LNCAP (cell line): ENCODE measurements around the gene PADI2.

Experiments used
- TF ChIP-seq, protein P1 (sequence below): fragments of 450-650 bp; IDR thresholded peaks from 2 replicates; pipeline ENCODE4 v1.5.1; 2017; ENCODE audit warnings: mild to moderate bottlenecking

PADI2 gene

DNA sequence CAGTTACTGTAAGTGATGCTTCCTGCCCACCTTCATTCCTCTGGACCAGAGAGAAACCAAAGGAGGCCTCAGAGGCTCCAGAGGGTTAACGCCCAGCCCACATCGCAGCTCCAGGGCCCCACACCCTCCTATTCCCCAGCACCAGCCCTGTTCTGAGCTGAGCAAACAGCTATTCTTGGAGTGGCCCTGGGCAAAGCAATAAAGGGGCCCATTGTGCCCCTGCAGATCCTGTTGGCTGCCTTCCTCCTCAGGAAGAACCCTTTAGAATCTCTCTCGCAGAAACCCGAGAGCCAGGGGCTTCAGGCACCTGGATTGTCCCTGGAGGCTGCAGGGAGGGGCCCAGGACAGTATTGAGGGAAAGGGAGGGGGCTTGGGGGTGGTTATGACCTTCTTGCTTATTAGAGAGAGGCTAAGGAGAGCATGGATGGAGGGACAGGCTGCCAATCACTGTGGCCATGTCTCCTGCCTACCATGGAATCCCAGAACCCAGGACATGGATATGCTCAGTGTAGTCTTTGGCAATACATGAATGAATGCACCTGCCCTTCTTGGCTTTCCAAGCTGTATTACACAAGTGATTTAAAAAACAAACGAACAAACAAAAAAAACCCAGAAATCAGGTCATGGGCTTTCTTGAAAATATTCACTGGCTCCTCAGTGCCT is 9.2 kb downstream of the PADI2 start:
- TF ChIP-seq, protein P1, sequence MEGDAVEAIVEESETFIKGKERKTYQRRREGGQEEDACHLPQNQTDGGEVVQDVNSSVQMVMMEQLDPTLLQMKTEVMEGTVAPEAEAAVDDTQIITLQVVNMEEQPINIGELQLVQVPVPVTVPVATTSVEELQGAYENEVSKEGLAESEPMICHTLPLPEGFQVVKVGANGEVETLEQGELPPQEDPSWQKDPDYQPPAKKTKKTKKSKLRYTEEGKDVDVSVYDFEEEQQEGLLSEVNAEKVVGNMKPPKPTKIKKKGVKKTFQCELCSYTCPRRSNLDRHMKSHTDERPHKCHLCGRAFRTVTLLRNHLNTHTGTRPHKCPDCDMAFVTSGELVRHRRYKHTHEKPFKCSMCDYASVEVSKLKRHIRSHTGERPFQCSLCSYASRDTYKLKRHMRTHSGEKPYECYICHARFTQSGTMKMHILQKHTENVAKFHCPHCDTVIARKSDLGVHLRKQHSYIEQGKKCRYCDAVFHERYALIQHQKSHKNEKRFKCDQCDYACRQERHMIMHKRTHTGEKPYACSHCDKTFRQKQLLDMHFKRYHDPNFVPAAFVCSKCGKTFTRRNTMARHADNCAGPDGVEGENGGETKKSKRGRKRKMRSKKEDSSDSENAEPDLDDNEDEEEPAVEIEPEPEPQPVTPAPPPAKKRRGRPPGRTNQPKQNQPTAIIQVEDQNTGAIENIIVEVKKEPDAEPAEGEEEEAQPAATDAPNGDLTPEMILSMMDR = no peak

GRCh38 chr1:17108786-17109185 is 10.5 kb downstream of the PADI2 start:
- TF ChIP-seq, protein P1 = no peak

DNA sequence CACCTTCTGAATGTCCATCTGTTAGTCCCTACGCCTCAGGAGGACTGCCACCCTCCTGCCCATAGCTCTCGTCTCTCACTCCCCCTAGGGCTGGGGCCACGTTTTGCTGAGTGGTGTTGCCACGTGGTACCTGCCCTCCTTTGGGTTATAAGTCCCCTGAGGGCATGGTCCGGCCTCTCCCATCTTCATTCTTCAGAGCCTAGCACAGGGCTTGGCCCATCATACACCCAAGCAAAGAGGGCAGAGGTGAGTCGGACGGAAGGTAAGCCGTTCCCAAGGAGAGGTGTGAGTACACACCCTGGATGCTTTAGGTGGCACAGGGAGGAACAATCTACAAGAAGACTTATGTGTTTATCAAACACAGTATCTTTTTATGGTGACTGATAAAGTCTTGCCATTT is 10.9 kb downstream of the PADI2 start:
- TF ChIP-seq, protein P1 = no peak

DNA sequence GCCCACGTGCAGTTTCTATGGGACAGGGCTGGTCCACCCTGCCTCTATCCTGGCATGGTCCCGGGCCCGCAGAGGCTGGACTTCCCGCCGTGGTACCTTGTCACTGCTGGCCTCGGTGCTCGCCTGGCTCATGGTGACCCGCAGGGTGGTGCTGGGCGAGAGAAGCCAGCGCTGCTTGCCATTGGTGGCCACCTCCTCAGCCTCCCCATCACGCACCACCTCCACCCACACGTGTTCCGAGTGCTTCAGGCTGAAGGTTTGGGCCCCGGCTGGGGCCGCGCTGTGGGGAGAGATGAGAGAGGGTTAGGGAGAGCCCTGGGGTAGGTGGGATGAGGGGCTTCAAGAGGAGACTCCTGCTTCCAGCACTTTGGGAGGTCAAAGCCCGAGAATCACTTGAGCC is 14.5 kb downstream of the PADI2 start:
- TF ChIP-seq, protein P1 = no peak

DNA sequence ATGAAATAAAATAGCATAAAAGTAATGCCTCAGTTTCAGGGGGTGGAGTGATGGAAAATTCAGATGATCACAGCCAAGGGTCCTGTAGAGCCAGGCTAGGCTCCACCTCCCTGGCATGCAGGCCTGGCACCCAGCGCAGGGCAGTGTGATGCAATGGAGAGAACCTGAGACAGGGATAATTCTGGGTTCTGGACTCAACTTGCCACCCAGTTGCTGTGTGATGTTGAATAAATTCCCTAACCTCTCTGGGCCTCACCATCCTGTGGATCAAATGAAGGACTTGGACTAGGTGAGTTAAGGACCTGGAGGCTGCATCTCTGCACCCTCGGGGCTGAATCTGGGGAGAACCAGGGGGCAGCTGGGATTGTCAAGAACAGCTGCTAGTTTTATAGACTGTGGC is 17.0 kb downstream of the PADI2 start:
- TF ChIP-seq, protein P1 = no peak

DNA sequence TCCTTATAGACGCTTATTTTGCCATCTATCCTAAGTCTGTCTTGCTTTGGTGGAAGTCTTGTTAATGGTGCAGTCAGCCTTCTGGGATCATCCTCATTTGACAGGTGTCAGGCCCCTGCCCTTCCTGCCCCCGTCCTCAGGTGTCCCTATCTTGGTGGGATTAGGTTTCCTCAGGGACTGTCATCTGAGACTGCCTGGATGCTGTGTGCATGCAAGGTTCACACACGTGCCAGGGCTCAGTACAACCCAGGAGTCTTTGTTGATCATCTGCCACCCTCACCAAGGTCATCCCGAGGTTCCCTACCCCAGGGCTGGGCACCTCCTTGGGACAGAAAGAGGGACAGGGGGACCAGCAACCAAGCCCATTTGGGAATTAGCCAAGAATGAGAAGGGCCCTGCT is 18.0 kb downstream of the PADI2 start:
- TF ChIP-seq, protein P1 = no peak

DNA sequence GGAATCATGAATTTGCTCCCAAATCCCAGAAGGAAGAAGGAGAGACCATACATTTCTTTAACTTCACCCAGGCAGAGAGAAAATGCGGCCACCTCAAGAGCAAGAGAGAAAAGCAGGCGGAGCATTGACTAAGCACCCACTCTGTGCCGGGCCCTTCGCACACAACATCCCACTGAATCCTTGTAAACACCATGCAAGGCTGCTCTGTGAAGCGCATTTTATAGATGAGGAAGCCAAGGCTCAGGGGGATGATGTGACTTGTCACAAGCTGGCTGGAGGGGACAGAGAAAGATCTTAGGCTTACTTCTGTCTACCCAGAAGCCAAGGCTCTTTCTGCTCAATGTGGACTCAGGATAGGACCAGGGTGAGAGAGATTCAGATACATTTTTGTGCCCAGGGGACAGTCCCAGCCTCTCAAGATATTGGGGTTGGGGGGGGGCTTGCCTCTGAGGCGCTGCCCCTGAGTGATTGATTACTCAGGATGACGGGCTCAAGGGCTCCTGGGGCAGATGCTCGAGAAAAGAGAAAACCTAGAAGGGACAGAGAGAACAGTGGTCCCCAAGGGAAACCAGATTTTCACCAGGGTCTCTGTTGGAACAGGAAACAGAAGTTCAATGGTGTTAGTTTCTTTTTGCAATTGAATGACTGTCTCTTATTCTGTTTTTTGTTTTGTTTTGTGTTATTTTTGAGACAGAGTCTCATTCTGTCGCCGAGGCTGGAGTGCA is 19.5 kb downstream of the PADI2 start:
- TF ChIP-seq, protein P1 = no peak
